Activated CD8-positive, alpha-beta memory T cell treated with anti-CD3 and anti-CD28 coated beads, Interleukin-2, amount 10 ng/mL, durations not matched to agents 7 days and 5 days (primary cell): Measurements from ENCODE around the gene METTL23. TPM values are rescaled to one million over a fixed set of nuclear protein-coding genes. Genes with fewer than 3 reads are reported as not detected.
A peak's percentile ranks its signal among the peaks of the same experiment; 100 is the strongest.
"Not testable (repeated sequence)": the region's sequence is repeated elsewhere in the genome, so short reads cannot be mapped to it uniquely, and the experiment has no call there.

ENCODE experiments used
- ATAC-seq: fragments of 150-1000 bp; cut with Tn5 transposase; one replicate; pipeline ENCODE4 v1.10.0; 2021; ENCODE audit warnings: moderate library complexity
- CTCF ChIA-PET: fragments of 350-600 bp; sonication (Branson Sonifier 250); formaldehyde crosslinking; loops from one replicate; lab custom pipeline; 2021; ENCODE audit warnings: antibody characterized with exemption; lab: Charles Lee
- DNase-seq: peaks from one replicate; pipeline ENCODE4 v3.0.0-alpha.2; 2020
- H3K27ac Mint-ChIP-seq: one replicate; pipeline ENCODE4 v1.8.0; 2021; ENCODE audit warnings: mild to moderate bottlenecking, mixed read lengths
- H3K27me3 Mint-ChIP-seq: one replicate; pipeline ENCODE4 v1.8.0; 2021; ENCODE audit warnings: mixed read lengths
- H3K36me3 Mint-ChIP-seq: one replicate; pipeline ENCODE4 v1.8.0; 2021; ENCODE audit warnings: mild to moderate bottlenecking, mixed read lengths
- H3K4me1 Mint-ChIP-seq: one replicate; pipeline ENCODE4 v1.8.0; 2021; ENCODE audit warnings: mixed read lengths
- H3K4me3 Mint-ChIP-seq: one replicate; pipeline ENCODE4 v1.8.0; 2021; ENCODE audit warnings: mild to moderate bottlenecking, moderate library complexity, mixed read lengths
- H3K9me3 Mint-ChIP-seq: one replicate; pipeline ENCODE4 v1.8.0; 2022; ENCODE audit warnings: low read depth, mixed read lengths
- total RNA-seq, 2 experiments: library from RNA; stranded (reverse); gene quantifications; one replicate each; pipeline ENCODE4 v1.2.3, GENCODE V29; 2021

Gene METTL23
- total RNA-seq, 2 experiments from 2014 or later, result 40.3 to 42.1 TPM

GRCh38 chr17:76722279-76722678, 4.4 kb upstream of the METTL23 start:
- ATAC-seq (no peak), DNase-seq (no peak)
- H3K27me3 Mint-ChIP-seq, result no peaks in the 10 kb centered on the region
- H3K4me1 Mint-ChIP-seq, result peaks cover 53% of the 10 kb centered on the region
- no peak overlapping the region for H3K4me3 Mint-ChIP-seq
- CTCF ChIA-PET, result interaction anchor here (0.6 to 1.6 kb wide), 2 partner anchors 8 to 25 kb away, joined by 3 to 5 read pairs; no protein-coding TSS in a partner anchor
- H3K27ac Mint-ChIP-seq, result no peak overlapping the region
- no peaks in the 10 kb centered on the region for H3K9me3 Mint-ChIP-seq
- H3K36me3 Mint-ChIP-seq, result peaks cover 74% of the 10 kb centered on the region

- not testable (repeated sequence) for DNase-seq, H3K9me3 Mint-ChIP-seq, H3K4me3 Mint-ChIP-seq, H3K27me3 Mint-ChIP-seq, ATAC-seq
- CTCF ChIA-PET, result interaction anchor here (1.6 kb wide), 1 partner anchor 8 kb away, joined by 5 read pairs; no protein-coding TSS in a partner anchor
- Mint-ChIP-seq H3K36me3 (peaks cover 78% of the 10 kb centered on the region), H3K4me1 (peaks cover 55% of the 10 kb centered on the region), H3K27ac (peak overlapping the region; percentile 40)
These were observed 3.7 kb upstream of the METTL23 start for GRCh38 chr17:76722977-76723376.

- CTCF ChIA-PET, result interaction anchor here (6.1 kb wide), 1 partner anchor 9 kb away, joined by 77 read pairs; no protein-coding TSS in a partner anchor
These were observed 2.8 kb upstream of the METTL23 start for GRCh38 chr17:76723812-76724211.

DNA sequence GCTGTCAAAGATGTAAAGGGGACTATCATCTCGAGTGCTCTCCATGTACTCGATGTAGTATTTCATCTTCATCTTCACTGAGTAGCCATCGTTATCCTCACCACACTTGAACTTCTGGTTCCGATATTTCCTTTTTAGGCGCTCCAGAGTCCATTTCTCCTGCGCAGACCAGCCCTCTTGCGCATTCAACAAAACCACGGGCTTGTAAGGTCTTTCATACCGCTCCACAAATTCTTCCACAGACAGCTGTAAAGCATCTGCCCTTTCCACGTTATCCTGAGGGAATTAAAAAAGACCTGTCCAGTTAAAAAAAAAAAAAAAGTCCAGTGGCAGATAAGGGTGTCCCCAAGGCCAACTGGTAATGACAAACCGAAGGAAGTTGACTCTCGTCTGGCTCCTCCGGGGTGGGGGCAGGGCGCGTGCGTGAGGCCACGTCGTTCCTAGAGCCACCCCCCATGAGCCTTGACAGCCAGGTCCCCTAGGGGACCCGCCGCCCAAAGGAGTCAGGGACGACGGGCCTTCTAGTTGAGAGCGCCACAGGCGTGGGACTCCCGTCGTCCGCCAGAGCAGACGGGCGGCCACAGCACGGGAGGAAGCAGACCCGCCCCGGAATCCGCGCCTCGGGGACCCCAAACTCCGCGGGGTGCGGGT, 934 bp upstream of the METTL23 start:
- no peaks in the 10 kb centered on the region for H3K27me3 Mint-ChIP-seq
- peaks cover 65% of the 10 kb centered on the region for H3K36me3 Mint-ChIP-seq
- H3K4me3 Mint-ChIP-seq, result peak overlapping the region; percentile 91
- peak; percentile 29 for ATAC-seq
- DNase-seq, result peak; percentile 88
- H3K9me3 Mint-ChIP-seq, result no peaks in the 10 kb centered on the region
- CTCF ChIA-PET, result interaction anchor here (0.6 to 6.1 kb wide), 3 partner anchors 10 to 46 kb away, joined by 3 to 77 read pairs (median 28); partner anchors contain the start of genes MFSD11 and SRSF2
- peaks cover 61% of the 10 kb centered on the region for H3K4me1 Mint-ChIP-seq
- H3K27ac Mint-ChIP-seq, result peak overlapping the region; percentile 92

More at GRCh38 chr17:76723812-76724211, 2.8 kb upstream of the METTL23 start:
- Mint-ChIP-seq H3K4me3 (no peak overlapping the region), H3K27me3 (no peaks in the 10 kb centered on the region), H3K9me3 (no peaks in the 10 kb centered on the region), H3K36me3 (peaks cover 70% of the 10 kb centered on the region), H3K4me1 (peaks cover 54% of the 10 kb centered on the region), H3K27ac (no peak overlapping the region)
- DNase-seq, result no peak
- no peak for ATAC-seq

- CTCF ChIA-PET, result interaction anchor here (0.6 to 6.1 kb wide), 3 partner anchors 11 to 46 kb away, joined by 3 to 77 read pairs (median 28); partner anchors contain the start of genes MFSD11 and SRSF2
- DNase-seq, result peak; percentile 97
- peaks cover 56% of the 10 kb centered on the region for H3K4me1 Mint-ChIP-seq
- peak; percentile 82 for ATAC-seq
- H3K27me3 Mint-ChIP-seq, result no peaks in the 10 kb centered on the region
- no peaks in the 10 kb centered on the region for H3K9me3 Mint-ChIP-seq
- H3K36me3 Mint-ChIP-seq, result peaks cover 61% of the 10 kb centered on the region
- peak within 1 kb of the TSS; percentile 91 for H3K4me3 Mint-ChIP-seq
- H3K27ac Mint-ChIP-seq, result peak within 1 kb of the TSS; percentile 92
These were observed 336 bp upstream of the METTL23 start, which contains the start of gene JMJD6 for GRCh38 chr17:76726231-76726775. Gene JMJD6 (minus strand): TSS chr17:76726606. CDS start chr17:76726475, 131 bp downstream.

DNA sequence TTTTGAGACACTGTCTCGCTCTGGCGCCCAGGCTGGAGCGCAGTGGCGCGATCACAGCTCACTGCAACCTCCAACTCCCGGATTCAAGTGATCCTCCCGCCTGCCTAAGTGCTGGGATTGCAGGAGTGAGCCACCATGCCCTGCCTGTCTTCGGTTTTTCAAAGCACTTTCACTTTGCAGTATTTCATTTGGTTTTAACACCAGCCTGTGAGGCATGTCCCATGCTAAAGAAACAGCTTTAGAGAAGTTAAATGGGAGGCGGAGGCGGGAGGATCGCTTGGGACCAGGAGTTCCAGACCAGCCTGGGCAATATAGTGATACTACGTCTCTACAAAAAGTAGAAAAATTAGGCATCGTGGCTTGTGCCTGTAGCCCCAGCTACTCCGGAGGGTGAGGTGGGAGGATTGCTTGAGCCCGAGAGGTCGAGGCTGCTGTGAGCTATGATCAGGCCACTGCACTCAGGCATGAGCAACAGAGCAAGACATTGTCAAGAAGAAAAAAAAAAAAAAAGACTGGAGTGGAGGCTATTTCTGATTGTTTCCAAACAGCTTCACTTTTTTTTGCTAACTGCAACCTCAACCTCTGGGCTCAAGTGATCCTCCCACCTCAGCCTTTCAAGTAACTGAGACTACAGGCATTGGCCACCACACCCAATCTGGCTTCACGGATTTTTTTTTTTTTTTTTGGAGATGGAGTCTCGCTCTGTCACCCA, 1.3 kb downstream of the METTL23 start:
- Mint-ChIP-seq H3K27ac (peak overlapping the region; percentile 92), H3K36me3 (peaks cover 60% of the 10 kb centered on the region), H3K4me3 (peak overlapping the region; percentile 91), H3K27me3 (no peaks in the 10 kb centered on the region), H3K9me3 (no peaks in the 10 kb centered on the region), H3K4me1 (peaks cover 57% of the 10 kb centered on the region)
- ATAC-seq (no peak), DNase-seq (no peak)
- CTCF ChIA-PET, result interaction anchor here (0.7 to 6.1 kb wide), 6 partner anchors 9 to 165 kb away, joined by 3 to 77 read pairs (median 4); partner anchors contain the start of genes MFSD11 and SRSF2

DNA sequence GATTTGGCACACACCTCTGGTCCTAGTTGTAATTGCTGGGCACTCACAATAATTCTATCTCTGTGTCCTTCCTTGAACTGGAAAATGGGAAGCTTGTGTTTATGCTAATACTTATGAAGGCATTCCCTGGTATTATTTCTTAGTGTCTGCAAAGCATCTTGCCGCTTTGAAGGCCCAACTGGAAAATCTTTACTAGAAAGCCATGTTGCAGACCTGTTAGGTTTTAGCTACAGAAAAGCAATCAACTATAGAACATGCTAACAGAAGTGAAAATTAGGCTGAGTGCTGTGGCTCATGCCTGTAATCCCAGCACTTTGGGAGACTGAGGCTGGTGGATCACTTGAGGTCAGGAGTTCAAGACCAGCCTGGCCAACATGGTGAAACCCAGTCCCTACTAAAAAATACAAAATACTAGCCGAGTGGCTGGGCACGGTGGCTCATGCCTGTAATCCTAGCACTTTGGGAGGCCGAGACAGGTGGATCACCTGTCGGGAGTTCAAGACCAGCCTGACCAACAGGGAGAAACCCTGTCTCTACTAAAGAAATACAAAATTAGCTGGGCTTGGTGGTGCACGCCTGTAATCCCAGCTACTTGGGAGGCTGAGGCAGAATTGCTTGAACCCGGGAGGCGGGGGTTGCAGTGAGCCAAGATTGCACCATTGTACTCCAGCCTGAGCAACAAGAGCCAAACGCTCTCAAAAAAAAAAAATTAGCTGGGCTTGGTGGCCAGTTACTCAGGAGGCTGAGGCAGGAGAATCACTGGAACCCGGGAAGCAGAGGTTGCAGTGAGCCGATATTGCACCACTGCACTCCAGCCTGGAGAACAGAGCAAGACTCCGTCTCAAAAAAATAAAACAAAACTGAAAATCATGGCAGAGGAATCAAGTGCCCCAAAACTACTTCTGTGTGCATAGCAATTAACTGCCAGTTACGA, 5.4 kb downstream of the METTL23 start:
- DNase-seq, H3K27me3 Mint-ChIP-seq, ATAC-seq, H3K4me3 Mint-ChIP-seq, H3K9me3 Mint-ChIP-seq: not testable (repeated sequence)
- peaks cover 54% of the 10 kb centered on the region for H3K4me1 Mint-ChIP-seq
- peaks cover 72% of the 10 kb centered on the region for H3K36me3 Mint-ChIP-seq
- peak overlapping the region; percentile 67 for H3K27ac Mint-ChIP-seq
- CTCF ChIA-PET, result interaction anchor here (0.9 to 5.7 kb wide), 2 partner anchors 16 to 21 kb away, joined by 3 to 47 read pairs; partner anchors contain the start of gene MXRA7

DNA sequence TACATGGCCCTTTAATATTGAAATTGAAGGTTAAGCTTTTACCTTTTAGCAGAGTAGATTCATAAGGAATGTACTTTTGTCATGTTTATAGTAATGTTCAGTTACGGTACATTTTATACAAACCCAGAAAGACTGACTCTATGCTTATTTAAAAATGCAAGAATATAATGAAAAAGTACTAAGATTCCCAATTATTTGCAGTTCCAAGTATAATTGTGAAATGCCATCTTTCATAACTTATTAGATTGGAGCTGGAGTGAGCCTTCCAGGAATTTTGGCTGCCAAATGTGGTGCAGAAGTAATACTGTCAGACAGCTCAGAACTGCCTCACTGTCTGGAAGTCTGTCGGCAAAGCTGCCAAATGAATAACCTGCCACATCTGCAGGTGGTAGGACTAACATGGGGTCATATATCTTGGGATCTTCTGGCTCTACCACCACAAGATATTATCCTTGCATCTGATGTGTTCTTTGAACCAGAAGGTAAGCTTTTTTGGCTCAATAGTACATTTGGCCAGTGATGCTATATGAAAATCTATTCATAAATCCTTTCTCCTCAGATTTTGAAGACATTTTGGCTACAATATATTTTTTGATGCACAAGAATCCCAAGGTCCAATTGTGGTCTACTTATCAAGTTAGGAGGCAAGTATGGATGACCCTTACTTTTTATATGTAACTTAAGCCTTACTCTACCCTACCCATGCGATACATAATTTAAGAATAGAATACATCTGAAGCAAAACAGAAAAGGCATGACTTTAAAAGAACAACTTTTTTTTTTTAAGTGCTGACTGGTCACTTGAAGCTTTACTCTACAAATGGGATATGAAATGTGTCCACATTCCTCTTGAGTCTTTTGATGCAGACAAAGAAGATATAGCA, 6.3 kb downstream of the METTL23 start:
- Mint-ChIP-seq H3K27me3 (no peaks in the 10 kb centered on the region), H3K27ac (peak overlapping the region; percentile 90), H3K4me1 (peaks cover 50% of the 10 kb centered on the region), H3K4me3 (peak overlapping the region; percentile 88), H3K9me3 (no peaks in the 10 kb centered on the region), H3K36me3 (peaks cover 65% of the 10 kb centered on the region)
- ATAC-seq (no peak), DNase-seq (no peak)
- CTCF ChIA-PET, result interaction anchor here (5.7 kb wide), 1 partner anchor 17 kb away, joined by 47 read pairs; no protein-coding TSS in a partner anchor

DNA sequence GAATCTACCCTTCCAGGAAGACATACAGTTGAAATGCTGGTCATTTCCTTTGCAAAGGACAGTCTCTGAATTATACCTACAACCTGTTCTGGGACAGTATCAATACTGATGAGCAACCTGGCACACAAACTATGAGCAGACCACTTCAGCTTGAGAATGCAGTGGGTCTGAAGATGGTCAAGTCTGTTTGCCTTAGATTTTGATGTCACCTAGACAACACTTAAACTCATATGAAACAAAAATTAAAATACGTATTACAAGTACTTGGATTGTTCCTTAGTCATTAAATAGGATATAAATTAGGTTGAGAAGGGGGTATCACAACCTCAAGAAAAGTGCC, 6.9 kb downstream of the METTL23 start:
- H3K36me3 Mint-ChIP-seq, result peaks cover 65% of the 10 kb centered on the region
- H3K4me1 Mint-ChIP-seq, result peaks cover 52% of the 10 kb centered on the region
- no peaks in the 10 kb centered on the region for H3K9me3 Mint-ChIP-seq
- CTCF ChIA-PET, result interaction anchor here (5.7 kb wide), 1 partner anchor 18 kb away, joined by 47 read pairs; no protein-coding TSS in a partner anchor
- H3K27ac Mint-ChIP-seq, result peak overlapping the region; percentile 90
- no peaks in the 10 kb centered on the region for H3K27me3 Mint-ChIP-seq
- ATAC-seq, result no peak
- peak overlapping the region; percentile 88 for H3K4me3 Mint-ChIP-seq
- no peak for DNase-seq

GRCh38 chr17:76734080-76734840, 7.6 kb downstream of the METTL23 start:
- Mint-ChIP-seq H3K27me3 (no peaks in the 10 kb centered on the region), H3K4me3 (peak overlapping the region; percentile 88), H3K27ac (peak overlapping the region; percentile 90), H3K9me3 (no peaks in the 10 kb centered on the region), H3K4me1 (peaks cover 54% of the 10 kb centered on the region), H3K36me3 (peaks cover 64% of the 10 kb centered on the region)
- DNase-seq (no peak), ATAC-seq (no peak)
- CTCF ChIA-PET, result interaction anchor here (0.6 to 5.7 kb wide), 4 partner anchors 7 to 310 kb away, joined by 3 to 47 read pairs (median 16); partner anchors contain the start of genes JMJD6 and METTL23

GRCh38 chr17:76735006-76735405, 8.4 kb downstream of the METTL23 start:
- CTCF ChIA-PET, result interaction anchor here (1.7 to 5.7 kb wide), 4 partner anchors 7 to 177 kb away, joined by 3 to 47 read pairs (median 16); partner anchors contain the start of genes JMJD6 and METTL23
- peaks cover 58% of the 10 kb centered on the region for H3K36me3 Mint-ChIP-seq
- ATAC-seq (no peak), DNase-seq (no peak)
- H3K9me3 Mint-ChIP-seq, result no peaks in the 10 kb centered on the region
- H3K4me1 Mint-ChIP-seq, result peaks cover 52% of the 10 kb centered on the region
- peak overlapping the region; percentile 90 for H3K27ac Mint-ChIP-seq
- peak overlapping the region; percentile 88 for H3K4me3 Mint-ChIP-seq
- no peaks in the 10 kb centered on the region for H3K27me3 Mint-ChIP-seq
